ENCODE data around the gene NACAD.

DNA sequence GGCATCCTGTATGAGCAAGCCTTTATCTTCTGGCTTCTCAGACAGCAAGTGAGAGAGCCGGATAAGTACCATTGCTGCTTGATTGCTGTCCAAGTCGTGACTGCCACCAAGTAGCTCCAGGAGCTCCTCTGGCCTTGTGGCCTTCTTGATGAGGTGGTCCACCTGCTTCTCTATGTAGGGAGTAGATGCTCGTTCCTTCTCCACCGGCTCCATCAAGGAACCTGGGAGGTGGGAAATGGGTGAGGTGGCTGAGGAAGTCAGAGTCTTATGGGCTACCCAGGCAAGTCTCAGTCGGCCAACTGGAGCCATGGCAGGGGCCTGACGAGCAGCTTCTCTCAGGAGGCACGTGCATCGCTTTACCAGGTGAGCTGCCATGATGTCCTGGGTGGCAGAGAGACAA, 20.1 kb upstream of the NACAD start:
- TF ChIP-seq CTCF (conservative IDR thresholded peaks at IDR 0.05; ENCODE audit: low read depth, low read length) (no peak), RAD21 (IDR thresholded peaks at IDR 0.05; ENCODE audit: low read length) (no peak), CEBPB (IDR thresholded peaks at IDR 0.05; ENCODE audit: low read depth, low read length) (no peak), MXI1 (IDR thresholded peaks at IDR 0.05; ENCODE audit: borderline replicate concordance, low read depth, low read length) (no peak), RFX5 (IDR thresholded peaks at IDR 0.05; ENCODE audit: low read depth, low read length) (no peak), MAFK (IDR thresholded peaks at IDR 0.05; ENCODE audit: low read depth, low read length) (no peak), POLR2A (IDR thresholded peaks at IDR 0.05; ENCODE audit: low read depth, low read length) (no peak), SMC3 (IDR thresholded peaks at IDR 0.05; ENCODE audit: low read depth, low read length) (no peak), BHLHE40 (IDR thresholded peaks at IDR 0.05; ENCODE audit: low read depth, low read length) (no peak), CHD1 (IDR thresholded peaks at IDR 0.05; ENCODE audit: low read depth, low read length) (no peak), MAZ (IDR thresholded peaks at IDR 0.05; ENCODE audit: borderline replicate concordance, low read depth, low read length) (no peak), USF2 (IDR thresholded peaks at IDR 0.05; ENCODE audit: low read depth, low read length) (no peak), RCOR1 (IDR thresholded peaks at IDR 0.05; ENCODE audit: insufficient replicate concordance, low read length) (no peak)
- TF ChIP-seq, protein P1, sequence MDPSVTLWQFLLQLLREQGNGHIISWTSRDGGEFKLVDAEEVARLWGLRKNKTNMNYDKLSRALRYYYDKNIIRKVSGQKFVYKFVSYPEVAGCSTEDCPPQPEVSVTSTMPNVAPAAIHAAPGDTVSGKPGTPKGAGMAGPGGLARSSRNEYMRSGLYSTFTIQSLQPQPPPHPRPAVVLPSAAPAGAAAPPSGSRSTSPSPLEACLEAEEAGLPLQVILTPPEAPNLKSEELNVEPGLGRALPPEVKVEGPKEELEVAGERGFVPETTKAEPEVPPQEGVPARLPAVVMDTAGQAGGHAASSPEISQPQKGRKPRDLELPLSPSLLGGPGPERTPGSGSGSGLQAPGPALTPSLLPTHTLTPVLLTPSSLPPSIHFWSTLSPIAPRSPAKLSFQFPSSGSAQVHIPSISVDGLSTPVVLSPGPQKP (IDR thresholded peaks at IDR 0.05; ENCODE audit: borderline replicate concordance, low read depth, low read length), result no peak
